Activated B cell treated with CpG ODN at 0.5 μM for 24 hours (primary cell): ENCODE data around the gene ASPG. TPM values are rescaled to one million over a fixed set of nuclear protein-coding genes. Genes with fewer than 3 reads are reported as not detected.

Experiments
- ATAC-seq: fragments of 200-7000 bp; cut with Tn5 transposase; one replicate; pipeline ENCODE4 v1.10.0; 2021; ENCODE audit warnings: low read depth, mild to moderate bottlenecking, moderate library complexity
- CTCF ChIA-PET: fragments of 350-600 bp; sonication (Branson Sonifier 250); formaldehyde crosslinking; loops from one replicate; lab custom pipeline; 2021; ENCODE audit warnings: antibody characterized with exemption; lab: Charles Lee
- POLR2A ChIA-PET: fragments of 350-600 bp; sonication (Branson Sonifier 250); formaldehyde crosslinking; loops from one replicate; lab custom pipeline; 2021; ENCODE audit warnings: antibody characterized with exemption; lab: Charles Lee
- DNase-seq: peaks from one replicate; pipeline ENCODE4 v3.0.0; 2022
- H3K27ac Mint-ChIP-seq: one replicate; pipeline ENCODE4 v1.8.0; 2020; ENCODE audit warnings: mixed read lengths
- H3K27me3 Mint-ChIP-seq: one replicate; pipeline ENCODE4 v1.8.0; 2021; ENCODE audit warnings: mixed read lengths
- H3K36me3 Mint-ChIP-seq: one replicate; pipeline ENCODE4 v1.8.0; 2021; ENCODE audit warnings: low read depth, mixed read lengths
- H3K4me1 Mint-ChIP-seq: one replicate; pipeline ENCODE4 v1.8.0; 2021; ENCODE audit warnings: mixed read lengths
- H3K4me3 Mint-ChIP-seq: one replicate; pipeline ENCODE4 v1.8.0; 2020; ENCODE audit warnings: mild to moderate bottlenecking, mixed read lengths
- H3K9me3 Mint-ChIP-seq: one replicate; pipeline ENCODE4 v1.8.0; 2020; ENCODE audit warnings: mixed read lengths
- intact Hi-C: fragments of 100-400 bp; cut with micrococcal nuclease; formaldehyde crosslinking; loops from one replicate; pipeline ENCODE4 v1.15.1; 2024
- total RNA-seq: library from RNA; stranded (reverse); gene quantifications from 2 replicates; pipeline ENCODE4 v1.2.3, GENCODE V29; 2022
- TF ChIP-seq, protein P1 (sequence below): fragments of 200-600 bp; IDR thresholded peaks from one replicate; pipeline ENCODE4 v1.8.0; 2022; ENCODE audit warnings: antibody characterized with exemption, mild to moderate bottlenecking

Gene ASPG
- total RNA-seq, 1 donor from 2014 or later = not detected

DNA sequence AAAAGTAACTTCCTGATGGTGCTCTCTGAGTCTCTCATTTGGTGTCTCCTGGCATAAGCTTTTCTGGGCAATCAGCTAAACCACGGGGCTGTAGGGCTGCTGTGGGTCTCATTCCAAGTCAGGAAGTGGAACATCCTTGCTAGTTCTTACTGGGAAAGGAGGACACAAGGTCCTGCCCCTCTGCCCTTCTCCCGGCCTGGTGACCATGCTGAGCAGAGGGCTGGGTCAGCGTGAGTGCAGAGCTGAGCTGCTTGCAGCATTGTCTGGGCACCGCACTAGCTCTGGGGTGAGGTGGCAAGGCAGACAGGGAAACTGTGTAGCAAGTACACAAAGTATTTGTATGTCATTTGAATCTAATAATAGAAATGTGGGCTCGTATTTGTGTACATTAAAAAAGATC is 45.0 kb upstream of the ASPG start:
- H3K27me3 Mint-ChIP-seq = peaks cover 8% of the 10 kb centered on the region
- ATAC-seq = no peak
- ChIA-PET CTCF (no interaction called here), POLR2A (no interaction called here)
- TF ChIP-seq, protein P1, sequence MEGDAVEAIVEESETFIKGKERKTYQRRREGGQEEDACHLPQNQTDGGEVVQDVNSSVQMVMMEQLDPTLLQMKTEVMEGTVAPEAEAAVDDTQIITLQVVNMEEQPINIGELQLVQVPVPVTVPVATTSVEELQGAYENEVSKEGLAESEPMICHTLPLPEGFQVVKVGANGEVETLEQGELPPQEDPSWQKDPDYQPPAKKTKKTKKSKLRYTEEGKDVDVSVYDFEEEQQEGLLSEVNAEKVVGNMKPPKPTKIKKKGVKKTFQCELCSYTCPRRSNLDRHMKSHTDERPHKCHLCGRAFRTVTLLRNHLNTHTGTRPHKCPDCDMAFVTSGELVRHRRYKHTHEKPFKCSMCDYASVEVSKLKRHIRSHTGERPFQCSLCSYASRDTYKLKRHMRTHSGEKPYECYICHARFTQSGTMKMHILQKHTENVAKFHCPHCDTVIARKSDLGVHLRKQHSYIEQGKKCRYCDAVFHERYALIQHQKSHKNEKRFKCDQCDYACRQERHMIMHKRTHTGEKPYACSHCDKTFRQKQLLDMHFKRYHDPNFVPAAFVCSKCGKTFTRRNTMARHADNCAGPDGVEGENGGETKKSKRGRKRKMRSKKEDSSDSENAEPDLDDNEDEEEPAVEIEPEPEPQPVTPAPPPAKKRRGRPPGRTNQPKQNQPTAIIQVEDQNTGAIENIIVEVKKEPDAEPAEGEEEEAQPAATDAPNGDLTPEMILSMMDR = no peak
- H3K4me1 Mint-ChIP-seq = no peaks in the 10 kb centered on the region
- H3K4me3 Mint-ChIP-seq = no peak overlapping the region
- DNase-seq = no peak
- no peaks in the 10 kb centered on the region for H3K36me3 Mint-ChIP-seq
- H3K9me3 Mint-ChIP-seq = no peaks in the 10 kb centered on the region
- no peak overlapping the region for H3K27ac Mint-ChIP-seq
- intact Hi-C loops = no loop called here

DNA sequence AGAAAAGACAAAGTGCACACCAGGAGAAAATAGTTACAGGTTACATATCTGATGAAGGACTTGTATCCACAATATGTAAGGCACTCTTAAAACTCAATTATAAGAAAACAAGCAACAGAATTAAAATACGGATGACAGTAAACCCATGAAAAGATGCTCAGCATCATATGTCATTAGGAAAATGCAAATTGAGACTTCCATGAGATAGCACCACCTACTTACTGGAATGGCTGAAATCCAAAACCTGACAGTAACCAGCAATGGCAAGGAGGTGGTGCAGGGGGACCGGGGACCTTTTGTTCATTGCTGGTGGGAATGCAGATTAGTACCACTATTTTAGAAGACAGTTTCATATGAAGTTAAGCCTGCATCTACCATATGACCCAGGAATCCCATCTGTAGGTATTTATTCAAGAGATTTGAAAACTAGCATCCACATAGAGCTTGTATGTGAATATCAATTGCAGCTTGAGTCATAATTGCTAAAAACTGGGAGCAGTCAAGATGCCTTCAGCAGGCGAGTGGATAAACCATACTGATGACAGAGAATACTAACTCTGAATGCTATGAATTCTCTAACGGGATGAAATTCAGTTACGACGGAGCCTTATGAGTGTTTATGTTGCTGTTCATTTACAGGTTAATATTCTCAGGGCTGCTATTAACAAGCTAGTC is 43.9 kb upstream of the ASPG start:
- no peak overlapping the region for H3K27ac Mint-ChIP-seq
- H3K36me3 Mint-ChIP-seq = no peaks in the 10 kb centered on the region
- TF ChIP-seq, protein P1 = no peak
- no peaks in the 10 kb centered on the region for H3K4me1 Mint-ChIP-seq
- H3K9me3 Mint-ChIP-seq = no peaks in the 10 kb centered on the region
- intact Hi-C loops = no loop called here
- peaks cover 7% of the 10 kb centered on the region for H3K27me3 Mint-ChIP-seq
- POLR2A ChIA-PET = no interaction called here
- ATAC-seq (no peak), DNase-seq (no peak)
- no peak overlapping the region for H3K4me3 Mint-ChIP-seq
- CTCF ChIA-PET = no interaction called here

DNA sequence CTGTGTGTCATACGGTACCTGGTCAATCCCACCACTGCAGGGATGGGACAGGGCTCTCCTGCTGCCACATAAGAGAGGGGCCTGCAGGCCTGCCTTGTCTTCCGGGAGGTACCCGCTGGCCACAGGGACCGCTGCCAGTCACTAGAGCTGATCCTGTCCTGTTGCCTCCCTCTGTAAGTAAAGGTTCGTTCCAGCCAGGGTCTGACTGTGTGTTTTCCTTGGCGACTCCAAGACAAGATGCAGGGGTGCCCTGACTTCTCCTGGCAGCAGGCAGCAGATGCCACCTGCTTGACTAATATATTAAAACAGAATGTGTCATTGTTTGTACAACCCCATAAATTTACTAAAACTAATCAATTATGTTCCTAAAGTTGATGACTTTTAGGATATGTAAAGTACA is 41.5 kb upstream of the ASPG start:
- Mint-ChIP-seq H3K4me3 (no peak overlapping the region), H3K27me3 (peaks cover 9% of the 10 kb centered on the region), H3K4me1 (no peaks in the 10 kb centered on the region), H3K36me3 (no peaks in the 10 kb centered on the region), H3K27ac (no peak overlapping the region), H3K9me3 (no peaks in the 10 kb centered on the region)
- CTCF ChIA-PET = no interaction called here
- ATAC-seq (no peak), DNase-seq (no peak)
- intact Hi-C loops = no loop called here
- TF ChIP-seq, protein P1 = no peak
- POLR2A ChIA-PET = no interaction called here

DNA sequence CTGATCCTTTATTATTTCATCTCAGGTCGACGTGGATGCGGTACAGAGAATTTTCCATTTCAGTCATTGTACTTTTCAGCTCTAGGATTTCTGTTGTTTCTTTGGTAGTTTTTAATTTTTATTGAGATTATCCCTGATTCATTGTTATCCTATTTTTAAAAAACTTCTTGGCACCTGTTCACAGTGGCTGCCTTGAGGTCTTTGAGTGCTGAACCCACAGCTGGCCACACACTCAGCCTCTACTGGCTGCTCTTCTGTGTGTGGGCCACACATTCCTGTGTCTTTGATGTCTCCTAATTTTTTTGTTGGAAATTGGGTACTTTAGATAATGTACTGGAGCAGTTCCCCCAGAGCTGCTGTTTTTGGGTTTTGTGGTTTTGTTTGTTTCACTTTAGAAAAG is 37.7 kb upstream of the ASPG start:
- ChIA-PET POLR2A (no interaction called here), CTCF (no interaction called here)
- DNase-seq (no peak), ATAC-seq (no peak)
- Mint-ChIP-seq H3K9me3 (peaks cover 4% of the 10 kb centered on the region), H3K4me1 (no peaks in the 10 kb centered on the region), H3K27me3 (peaks cover 17% of the 10 kb centered on the region), H3K4me3 (no peak overlapping the region), H3K36me3 (no peaks in the 10 kb centered on the region), H3K27ac (no peak overlapping the region)
- intact Hi-C loops = no loop called here
- TF ChIP-seq, protein P1 = no peak

DNA sequence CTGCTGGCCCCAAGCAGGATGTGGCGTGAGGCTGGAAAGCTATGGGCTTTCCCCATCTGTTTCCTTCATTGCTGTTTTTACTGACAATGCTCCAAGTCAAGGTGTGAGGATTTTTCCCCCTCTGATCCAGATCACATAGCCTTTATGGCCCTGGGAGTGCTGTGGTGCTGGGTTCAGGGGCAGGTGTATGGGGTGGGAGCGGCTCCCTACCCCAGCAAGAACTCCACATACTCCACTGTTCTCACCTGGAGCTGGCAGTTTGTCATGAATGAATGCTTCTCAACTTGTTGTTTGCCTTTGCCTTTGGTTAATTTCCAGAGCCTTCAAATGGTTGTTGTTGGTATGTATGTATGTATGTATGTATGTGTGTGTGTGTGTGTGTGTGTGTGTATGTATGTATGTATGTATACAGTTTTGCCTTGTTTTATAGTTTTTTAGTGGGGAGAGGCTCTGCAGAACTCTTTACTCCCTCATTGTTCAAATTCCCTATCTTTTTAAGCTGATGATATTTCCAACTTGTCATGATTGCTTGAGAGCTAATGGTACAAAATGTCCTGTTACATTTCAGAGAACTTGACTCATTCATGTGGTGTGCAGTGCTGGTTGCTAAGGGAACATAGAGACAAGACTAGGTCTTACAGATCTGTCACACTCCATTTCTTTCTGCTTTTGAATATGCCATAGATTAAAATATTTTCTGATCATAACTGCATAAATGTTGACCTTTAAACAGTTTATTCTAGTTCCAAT is 36.6 kb upstream of the ASPG start:
- POLR2A ChIA-PET = no interaction called here
- Mint-ChIP-seq H3K27ac (no peak overlapping the region), H3K4me3 (no peak overlapping the region), H3K27me3 (peaks cover 17% of the 10 kb centered on the region), H3K36me3 (no peaks in the 10 kb centered on the region), H3K9me3 (peaks cover 4% of the 10 kb centered on the region), H3K4me1 (no peaks in the 10 kb centered on the region)
- ATAC-seq (no peak), DNase-seq (no peak)
- TF ChIP-seq, protein P1 = no peak
- intact Hi-C loops = no loop called here
- CTCF ChIA-PET = no interaction called here
